RWPE2 (cell line): ENCODE results near the gene PSMD3.

ENCODE experiments used
- ATAC-seq: fragments of 200-7000 bp; cut with Tn5 transposase; 3 replicates; pipeline ENCODE4 v1.9.1; 2021; ENCODE audit warnings: low read depth
- DNase-seq: peaks from one replicate; pipeline ENCODE4 v3.0.0-alpha.2; 2020; ENCODE audit warnings: low spot score
- H3K27ac ChIP-seq: fragments of 450-650 bp; 2 replicates; pipeline ENCODE4 v1.5.1; 2017; ENCODE audit warnings: mild to moderate bottlenecking; ENCODE audit not compliant: poor library complexity, severe bottlenecking
- H3K27me3 ChIP-seq: fragments of 250-450 bp; sonication (Bioruptor Pico); 2 replicates; pipeline ENCODE4 v1.5.1; 2021; ENCODE audit warnings: mild to moderate bottlenecking, moderate library complexity; ENCODE audit not compliant: insufficient read depth, poor library complexity, severe bottlenecking
- H3K36me3 ChIP-seq: fragments of 250-450 bp; sonication (Bioruptor Pico); 2 replicates; pipeline ENCODE4 v1.5.1; 2020; ENCODE audit warnings: low read depth, mild to moderate bottlenecking, moderate library complexity
- H3K4me1 ChIP-seq: fragments of 250-450 bp; sonication (Bioruptor Pico); 2 replicates; pipeline ENCODE4 v1.5.1; 2021; ENCODE audit warnings: mild to moderate bottlenecking, moderate library complexity; ENCODE audit not compliant: insufficient read depth, poor library complexity, severe bottlenecking
- H3K4me3 ChIP-seq: fragments of 250-450 bp; sonication (Bioruptor Pico); 2 replicates; pipeline ENCODE4 v1.5.1; 2021; ENCODE audit warnings: mild to moderate bottlenecking, moderate library complexity; ENCODE audit not compliant: severe bottlenecking
- H3K9me3 ChIP-seq: fragments of 250-450 bp; sonication (Bioruptor Pico); 2 replicates; pipeline ENCODE4 v1.5.1; 2021; ENCODE audit warnings: mild to moderate bottlenecking, moderate library complexity; ENCODE audit not compliant: severe bottlenecking
- TF ChIP-seq, protein P1 (sequence below): fragments of 450-650 bp; IDR thresholded peaks from one replicate; pipeline ENCODE4 v1.5.1; 2017; ENCODE audit warnings: mild to moderate bottlenecking, moderate library complexity; ENCODE audit not compliant: poor library complexity, severe bottlenecking

Gene PSMD3

GRCh38 chr17:40032322-40033320, 52.0 kb downstream of the PSMD3 start:
- no peak overlapping the region for H3K4me3 ChIP-seq
- H3K9me3 ChIP-seq = no peaks in the 10 kb centered on the region
- H3K36me3 ChIP-seq = peaks cover 55% of the 10 kb centered on the region
- TF ChIP-seq, protein P1, sequence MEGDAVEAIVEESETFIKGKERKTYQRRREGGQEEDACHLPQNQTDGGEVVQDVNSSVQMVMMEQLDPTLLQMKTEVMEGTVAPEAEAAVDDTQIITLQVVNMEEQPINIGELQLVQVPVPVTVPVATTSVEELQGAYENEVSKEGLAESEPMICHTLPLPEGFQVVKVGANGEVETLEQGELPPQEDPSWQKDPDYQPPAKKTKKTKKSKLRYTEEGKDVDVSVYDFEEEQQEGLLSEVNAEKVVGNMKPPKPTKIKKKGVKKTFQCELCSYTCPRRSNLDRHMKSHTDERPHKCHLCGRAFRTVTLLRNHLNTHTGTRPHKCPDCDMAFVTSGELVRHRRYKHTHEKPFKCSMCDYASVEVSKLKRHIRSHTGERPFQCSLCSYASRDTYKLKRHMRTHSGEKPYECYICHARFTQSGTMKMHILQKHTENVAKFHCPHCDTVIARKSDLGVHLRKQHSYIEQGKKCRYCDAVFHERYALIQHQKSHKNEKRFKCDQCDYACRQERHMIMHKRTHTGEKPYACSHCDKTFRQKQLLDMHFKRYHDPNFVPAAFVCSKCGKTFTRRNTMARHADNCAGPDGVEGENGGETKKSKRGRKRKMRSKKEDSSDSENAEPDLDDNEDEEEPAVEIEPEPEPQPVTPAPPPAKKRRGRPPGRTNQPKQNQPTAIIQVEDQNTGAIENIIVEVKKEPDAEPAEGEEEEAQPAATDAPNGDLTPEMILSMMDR = no peak
- DNase-seq = peak; percentile 56
- H3K27ac ChIP-seq = no peak overlapping the region
- no peaks in the 10 kb centered on the region for H3K27me3 ChIP-seq
- H3K4me1 ChIP-seq = no peaks in the 10 kb centered on the region
- no peak for ATAC-seq

DNA sequence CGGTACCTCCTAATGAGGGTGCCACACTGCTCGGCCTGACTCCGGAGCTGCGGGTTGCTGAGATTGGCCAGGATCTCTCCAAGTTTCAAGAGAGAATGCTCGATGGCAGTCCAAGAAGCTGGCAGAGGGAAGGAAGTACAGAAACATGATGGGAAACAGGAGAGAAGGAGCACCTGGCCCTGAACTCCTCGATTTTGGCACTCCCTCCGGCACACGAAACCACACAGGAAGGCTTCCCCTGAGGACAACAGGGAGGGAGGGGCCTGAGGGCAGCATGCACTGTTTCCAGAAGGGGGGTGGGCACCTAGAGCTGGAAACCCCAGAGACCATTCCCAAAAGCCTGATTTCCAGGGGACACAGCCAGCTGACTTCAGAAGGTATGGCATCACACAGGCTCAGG, 52.7 kb downstream of the PSMD3 start:
- no peak overlapping the region for H3K27ac ChIP-seq
- no peaks in the 10 kb centered on the region for H3K27me3 ChIP-seq
- TF ChIP-seq, protein P1 = no peak
- no peaks in the 10 kb centered on the region for H3K4me1 ChIP-seq
- ATAC-seq (no peak), DNase-seq (no peak)
- no peak overlapping the region for H3K4me3 ChIP-seq
- H3K9me3 ChIP-seq = no peaks in the 10 kb centered on the region
- H3K36me3 ChIP-seq = peaks cover 51% of the 10 kb centered on the region

DNA sequence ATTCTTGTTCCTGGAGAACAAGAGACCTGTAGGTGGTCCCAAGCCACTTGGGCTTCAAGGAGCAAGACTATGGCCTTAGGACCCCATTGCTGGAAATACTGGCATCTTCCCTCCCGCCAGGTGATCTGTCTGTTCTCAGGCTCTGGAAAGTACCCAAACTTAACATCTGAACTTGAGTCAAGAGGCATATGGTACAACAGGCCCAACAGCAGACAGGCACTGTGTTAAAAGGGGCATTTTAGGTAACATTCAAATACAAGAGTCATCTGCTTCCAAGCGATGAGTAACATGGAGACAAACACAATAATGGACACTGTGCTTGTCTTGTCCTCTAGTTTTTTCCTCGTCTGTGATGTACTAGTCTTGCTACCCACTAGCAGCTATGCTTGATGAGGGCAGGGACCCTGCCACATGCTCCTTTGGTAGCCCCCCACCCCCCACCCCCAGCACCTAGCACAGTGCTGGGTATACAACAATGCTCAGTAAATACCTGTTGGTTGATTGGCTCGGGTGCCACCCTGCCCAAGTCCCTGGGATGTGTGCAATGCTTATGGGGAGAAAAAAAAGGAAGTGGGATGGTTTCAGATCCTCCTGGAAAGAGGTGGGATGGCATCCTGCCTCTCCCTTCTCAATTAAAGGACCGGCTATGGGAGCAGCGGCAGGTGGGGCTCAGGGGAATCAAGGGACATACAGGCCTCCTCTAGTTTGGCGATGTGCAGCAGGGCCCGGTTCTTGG, 54.0 kb downstream of the PSMD3 start:
- TF ChIP-seq, protein P1 = no peak
- H3K27ac ChIP-seq = no peak overlapping the region
- no peaks in the 10 kb centered on the region for H3K9me3 ChIP-seq
- H3K4me1 ChIP-seq = no peaks in the 10 kb centered on the region
- DNase-seq (no peak), ATAC-seq (no peak)
- H3K36me3 ChIP-seq = peaks cover 39% of the 10 kb centered on the region
- H3K4me3 ChIP-seq = no peak overlapping the region
- H3K27me3 ChIP-seq = no peaks in the 10 kb centered on the region

DNA sequence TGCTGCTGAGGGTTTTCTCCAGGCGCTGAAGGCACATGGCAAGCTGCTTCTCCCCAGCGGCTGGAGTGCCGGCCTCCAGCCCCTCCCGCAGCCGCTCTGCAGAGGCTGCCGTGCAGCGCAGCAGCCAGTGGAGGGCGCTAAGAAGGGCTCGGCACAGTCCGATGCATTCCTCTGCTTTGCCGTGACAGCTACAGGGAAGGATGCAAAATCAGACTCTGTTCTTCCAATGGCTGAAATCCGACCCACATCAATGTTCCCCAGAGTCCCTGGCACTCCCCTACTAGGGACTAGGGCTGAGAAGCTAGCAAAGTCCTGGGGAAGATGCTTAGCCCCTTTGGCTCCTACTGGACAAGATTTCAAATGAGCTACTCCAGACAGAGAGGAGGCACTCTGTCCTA, 54.6 kb downstream of the PSMD3 start:
- DNase-seq (no peak), ATAC-seq (no peak)
- no peaks in the 10 kb centered on the region for H3K4me1 ChIP-seq
- no peak overlapping the region for H3K27ac ChIP-seq
- no peak overlapping the region for H3K4me3 ChIP-seq
- peaks cover 38% of the 10 kb centered on the region for H3K36me3 ChIP-seq
- H3K27me3 ChIP-seq = no peaks in the 10 kb centered on the region
- no peaks in the 10 kb centered on the region for H3K9me3 ChIP-seq
- TF ChIP-seq, protein P1 = peak; percentile 20
